SK-N-SH (cell line): ENCODE measurements around the gene ATF7IP2. TPM values are rescaled to one million over a fixed set of nuclear protein-coding genes. Genes with fewer than 3 reads are reported as not detected.

ENCODE experiments used
- CTCF ChIA-PET: fragments of 300-600, 350-600 bp; formaldehyde crosslinking; extraction: SDS; loops from one replicate; lab custom pipeline; 2021; lab: Yijun Ruan, JAX
- POLR2A ChIA-PET: fragments of 350-600 bp; sonication (Branson Sonifier 250); formaldehyde crosslinking; extraction: SDS; loops from one replicate; lab custom pipeline; 2020; ENCODE audit warnings: antibody characterized with exemption, inconsistent platforms; lab: Yijun Ruan, JAX
- DNase-seq: peaks from one replicate; pipeline ENCODE4 v3.0.0; 2012
- H2AFZ ChIP-seq: fragments of 200-600 bp; sonication (generic); 2 replicates; pipeline ENCODE4 v1.8.1; 2016; ENCODE audit warnings: antibody characterized with exemption, mild to moderate bottlenecking, low read depth
- H3F3A ChIP-seq: fragments of 200-600 bp; sonication (generic); replicated peaks from 2 replicates; pipeline ENCODE3; 2016; ENCODE audit warnings: antibody characterized with exemption, mild to moderate bottlenecking; ENCODE audit not compliant: insufficient read depth
- H3K27ac ChIP-seq, 2 experiments: fragments of 200-500 bp in 1 of 2; fragments of 200-600 bp in 1 of 2; sonication (Bioruptor generic) in 1 of 2; sonication (generic), shearing (Covaris generic) in 1 of 2; 2 replicates each; pipeline versions ENCODE4 v1.5.1 to v1.6.1; 2014 to 2016; ENCODE audit warnings: low read depth in 2 of 2, inconsistent platforms in 1 of 2, low read length in 1 of 2, mild to moderate bottlenecking in 1 of 2, mixed read lengths in 1 of 2
- H3K27me3 ChIP-seq: fragments of 200-600 bp; sonication (generic), shearing (Covaris generic); 2 replicates; pipeline ENCODE4 v1.6.1; 2016; ENCODE audit warnings: mixed run types; ENCODE audit not compliant: insufficient read depth
- H3K36me3 ChIP-seq, 2 experiments: fragments of 200-500 bp in 1 of 2; fragments of 200-600 bp in 1 of 2; sonication (Bioruptor generic) in 1 of 2; sonication (generic) in 1 of 2; replicated peaks in 1 of 2; 2 replicates each; pipeline versions ENCODE3 to v1.5.1; 2014 to 2016; ENCODE audit warnings: low read length in 1 of 2, mild to moderate bottlenecking in 1 of 2; ENCODE audit not compliant: insufficient read depth in 2 of 2, control insufficient read depth in 1 of 2
- H3K4me1 ChIP-seq, 2 experiments: fragments of 200-500 bp in 1 of 2; fragments of 200-600 bp in 1 of 2; sonication (Bioruptor generic) in 1 of 2; sonication (generic), shearing (Covaris generic) in 1 of 2; 2 replicates each; pipeline versions ENCODE4 v1.5.1 to v1.6.1; 2014 to 2016; ENCODE audit warnings: low read depth in 1 of 2, low read length in 1 of 2, mixed run types in 1 of 2; ENCODE audit not compliant: insufficient read depth in 2 of 2, control insufficient read depth in 1 of 2
- H3K4me2 ChIP-seq: fragments of 200-600 bp; sonication (generic), shearing (Covaris generic); 2 replicates; pipeline ENCODE4 v1.6.1; 2017; ENCODE audit warnings: mixed run types
- H3K4me3 ChIP-seq, 2 experiments: fragments of 200-500 bp in 1 of 2; fragments of 200-600 bp in 1 of 2; sonication (Bioruptor generic) in 1 of 2; sonication (generic), shearing (Covaris generic) in 1 of 2; 2 replicates each; pipeline versions ENCODE4 v1.5.1 to v1.8.1; 2014 to 2016; ENCODE audit warnings: low read depth in 2 of 2, inconsistent platforms in 1 of 2, low read length in 1 of 2, mild to moderate bottlenecking in 1 of 2, mixed read lengths in 1 of 2, moderate library complexity in 1 of 2
- H3K79me2 ChIP-seq: fragments of 200-600 bp; sonication (generic); 2 replicates; pipeline ENCODE4 v1.8.1; 2017; ENCODE audit warnings: mild to moderate bottlenecking; ENCODE audit not compliant: insufficient read depth
- H3K9ac ChIP-seq: fragments of 200-600 bp; sonication (generic); 2 replicates; pipeline ENCODE4 v1.6.1; 2017; ENCODE audit warnings: mixed run types
- H3K9me2 ChIP-seq: fragments of 200-600 bp; sonication (generic); 2 replicates; pipeline ENCODE4 v1.6.1; 2017; ENCODE audit warnings: mixed run types
- H3K9me3 ChIP-seq: fragments of 200-600 bp; sonication (generic); 2 replicates; pipeline ENCODE4 v1.6.1; 2017; ENCODE audit warnings: mixed run types, mild to moderate bottlenecking, moderate library complexity
- H4K20me1 ChIP-seq: fragments of 200-600 bp; sonication (generic); 2 replicates; pipeline ENCODE4 v1.6.1; 2017; ENCODE audit warnings: mild to moderate bottlenecking, mixed run types; ENCODE audit not compliant: insufficient read depth
- CTCF ChIP-seq: fragments of 200-600 bp; sonication (generic); IDR thresholded peaks from 2 replicates; pipeline ENCODE4 v1.6.1; 2017; ENCODE audit warnings: antibody characterized with exemption, mild to moderate bottlenecking, moderate library complexity
- ELF1 ChIP-seq: IDR thresholded peaks from 2 replicates; pipeline ENCODE4 v1.4.0; 2012
- EP300 ChIP-seq, 2 experiments: IDR thresholded peaks; 2 replicates each; pipeline versions ENCODE4 v1.4.0 to v1.6.1; 2012; ENCODE audit warnings: borderline replicate concordance in 1 of 2, low read depth in 1 of 2, low read length in 1 of 2
- FOSL2 ChIP-seq: IDR thresholded peaks from 2 replicates; pipeline ENCODE4 v1.4.0; 2012; ENCODE audit warnings: low read depth, mild to moderate bottlenecking, moderate library complexity, borderline replicate concordance
- FOXJ3 ChIP-seq: sonication (generic); formaldehyde crosslinking; IDR thresholded peaks from 2 replicates; pipeline ENCODE4 v1.5.1; 2020; ENCODE audit warnings: mild to moderate bottlenecking, missing genetic modification reagents
- FOXM1 ChIP-seq: IDR thresholded peaks from 2 replicates; pipeline ENCODE4 v1.4.0; 2012; ENCODE audit warnings: low read depth, mild to moderate bottlenecking
- GATA2 ChIP-seq: sonication (generic); formaldehyde crosslinking; IDR thresholded peaks from 2 replicates; pipeline ENCODE4 v1.5.0; 2020; ENCODE audit warnings: mild to moderate bottlenecking, missing genetic modification reagents
- JUND ChIP-seq: IDR thresholded peaks from 2 replicates; pipeline ENCODE4 v1.4.0; 2012
- PBX3 ChIP-seq: IDR thresholded peaks from 2 replicates; pipeline ENCODE4; 2012
- RAD21 ChIP-seq: IDR thresholded peaks from 2 replicates; pipeline ENCODE4 v1.6.1; 2012; ENCODE audit warnings: mild to moderate bottlenecking, low read length
- RCOR1 ChIP-seq: fragments of 150-350 bp; IDR thresholded peaks from 2 replicates; pipeline ENCODE4 v1.6.1; 2017; ENCODE audit warnings: antibody characterized with exemption, low read length
- REST ChIP-seq: IDR thresholded peaks from 2 replicates; pipeline ENCODE4 v1.6.1; 2012; ENCODE audit warnings: mild to moderate bottlenecking, low read depth, low read length, moderate library complexity
- USF2 ChIP-seq: fragments of 150-350 bp; IDR thresholded peaks from 2 replicates; pipeline ENCODE4 v1.6.1; 2017; ENCODE audit warnings: antibody characterized with exemption, low read length, low read depth, borderline replicate concordance
- WGBS: methylation state at CpG from one replicate; pipeline ENCODE4 v1.1.6; 2017; ENCODE audit warnings: low lambda C conversion rate; 5-methylcytosine and 5-hydroxymethylcytosine counted together
- polyA plus RNA-seq, 3 experiments: library from polyadenylated mRNA; depleted of rRNA; stranded (reverse); fragments of >200 nt; gene quantifications; 2 replicates each; pipeline ENCODE4 v1.2.3, GENCODE V29; 2012

ATF7IP2 gene
- polyA plus RNA-seq, 1 of the 3 experiments (the other 2 are of a cell fraction) = 0.35 TPM

- Histone ChIP-seq H3K9ac (no peak overlapping the region), H2AFZ (no peak overlapping the region), H3K36me3 (no peaks in the 10 kb centered on the region), H3F3A (no peaks in the 10 kb centered on the region), H4K20me1 (no peaks in the 10 kb centered on the region), H3K4me2 (no peak overlapping the region), H3K4me3 (no peak overlapping the region), H3K27ac (no peak overlapping the region), H3K9me3 (no peaks in the 10 kb centered on the region), H3K9me2 (no peaks in the 10 kb centered on the region), H3K79me2 (no peaks in the 10 kb centered on the region), H3K27me3 (no peaks in the 10 kb centered on the region), H3K4me1 (no peaks in the 10 kb centered on the region)
- CTCF ChIA-PET = interaction anchor here (0.7 to 1.0 kb wide), 4 partner anchors 10 to 393 kb away, joined by 3 to 4 read pairs (median 4); no protein-coding TSS in a partner anchor
- DNase-seq = no peak
- 95% methylated on average over 6 of the region's 6 CpGs for WGBS
- POLR2A ChIA-PET = no interaction called here
- TF ChIP-seq ELF1 = no peak
- no peak for TF ChIP-seq RAD21
- no peak for TF ChIP-seq FOSL2
- TF ChIP-seq CTCF = no peak
- TF ChIP-seq REST = no peak
- TF ChIP-seq JUND = no peak
- no peak for TF ChIP-seq RCOR1
- TF ChIP-seq FOXJ3 = no peak
- no peak for TF ChIP-seq USF2
- TF ChIP-seq EP300 (IDR thresholded peaks at IDR 0.05; ENCODE audit: borderline replicate concordance in 1 of 2, low read depth in 1 of 2, low read length in 1 of 2) = no peak
- TF ChIP-seq GATA2 (CRISPR knock-in tag) = no peak
- no peak for TF ChIP-seq PBX3
- no peak for TF ChIP-seq FOXM1
These were observed 139.5 kb downstream of the ATF7IP2 start for GRCh38 chr16:10525214-10525825.
